GM19438 (cell line): ENCODE results near the gene BAD.

Source experiments
- ATAC-seq: cut with Tn5 transposase; IDR thresholded peaks from one replicate; pipeline ENCODE4 v1.9.1; 2021; ENCODE audit warnings: low read depth; ENCODE audit not compliant: unreplicated experiment

The BAD gene

GRCh38 chr11:64232967-64233315 lies 51.5 kb downstream of the BAD start:
- no peak for ATAC-seq

GRCh38 chr11:64232182-64232966 lies 52.1 kb downstream of the BAD start:
- ATAC-seq, result no peak

- no peak for ATAC-seq
These were observed 52.9 kb downstream of the BAD start for GRCh38 chr11:64231546-64231945.

- no peak for ATAC-seq
These were observed 53.5 kb downstream of the BAD start for GRCh38 chr11:64230985-64231365.

GRCh38 chr11:64230171-64230984 lies 54.1 kb downstream of the BAD start, which contains the start of gene DNAJC4:
DNAJC4 (plus strand) TSS chr11:64230548; CDS start chr11:64230855, 307 bp downstream.
- ATAC-seq, result peak; percentile 46

GRCh38 chr11:64229744-64230170 lies 54.7 kb downstream of the BAD start:
- no peak for ATAC-seq

- no peak for ATAC-seq
These were observed 55.2 kb downstream of the BAD start for GRCh38 chr11:64229090-64229743.

- ATAC-seq, result no peak
These were observed 57.0 kb downstream of the BAD start for GRCh38 chr11:64227405-64227956.

GRCh38 chr11:64226507-64227051 lies 57.9 kb downstream of the BAD start:
- ATAC-seq, result no peak

- ATAC-seq, result peak; percentile 39
These were observed 58.6 kb downstream of the BAD start, which contains the start of the genes NUDT22 and TRPT1 for GRCh38 chr11:64225608-64226506. NUDT22 (plus strand) TSS chr11:64226274; CDS start chr11:64226653, 379 bp downstream. TRPT1 (minus strand) TSS chr11:64226186; CDS start chr11:64225860, 326 bp downstream.

GRCh38 chr11:64224891-64225607 lies 59.4 kb downstream of the BAD start:
- no peak for ATAC-seq

GRCh38 chr11:64224151-64224890 lies 60.1 kb downstream of the BAD start:
- no peak for ATAC-seq

GRCh38 chr11:64223001-64223651 lies 61.3 kb downstream of the BAD start:
- no peak for ATAC-seq

GRCh38 chr11:64222651-64223000 lies 61.8 kb downstream of the BAD start:
- ATAC-seq, result no peak

- ATAC-seq, result no peak
These were observed 63.7 kb downstream of the BAD start for GRCh38 chr11:64220798-64221197.

- ATAC-seq, result no peak
These were observed 64.2 kb downstream of the BAD start for GRCh38 chr11:64220271-64220670.
